ENCODE results near the gene SLBP. TPM values are rescaled to one million over a fixed set of nuclear protein-coding genes. Genes with fewer than 3 reads are reported as not detected.
A peak's percentile ranks its signal among the peaks of the same experiment; 100 is the strongest.

SLBP gene

DNA sequence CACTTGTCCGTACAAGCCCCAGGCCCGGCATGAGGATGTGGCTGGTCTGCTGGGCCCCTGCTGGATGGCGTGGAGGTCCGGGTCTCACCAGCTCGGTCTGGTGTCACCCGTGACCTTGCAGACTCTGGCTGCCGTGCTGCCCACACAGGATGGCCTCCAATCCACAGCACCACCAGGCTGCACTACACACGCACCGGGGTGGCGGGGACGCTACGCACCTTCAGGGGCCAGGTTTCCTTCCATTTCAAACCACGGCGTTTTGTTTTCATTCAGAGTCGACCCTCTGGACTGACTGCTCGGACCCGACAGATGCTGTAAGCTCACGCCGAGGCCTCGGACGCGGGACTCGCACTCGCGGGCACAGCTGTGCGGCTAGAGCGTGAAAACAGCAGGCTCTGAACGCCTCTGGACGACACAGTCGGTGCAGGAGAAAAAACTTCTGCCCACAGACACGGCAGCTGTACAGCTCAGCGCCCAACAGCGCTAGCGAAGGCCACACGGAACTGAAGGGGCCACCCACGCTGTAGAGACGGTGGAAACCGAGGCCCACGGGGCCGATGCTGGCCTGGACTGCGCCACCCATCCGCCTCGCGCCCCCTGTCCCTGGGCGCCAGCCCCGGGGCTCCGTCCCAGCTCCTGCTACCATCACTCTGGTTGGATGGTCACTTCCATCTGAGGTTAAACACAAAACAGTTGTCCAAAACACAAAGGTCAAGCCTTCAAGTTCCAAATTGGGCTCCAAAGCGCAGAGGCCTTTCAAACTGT lies 68.0 kb downstream of the SLBP start:
- peak overlapping the region; percentile 9 for H4K91ac ChIP-seq (ENCODE audit: low read length)
- H2AFZ ChIP-seq (ENCODE audit: low read depth, low read length): no peak overlapping the region
- H2AK5ac ChIP-seq (ENCODE audit: low read length, severe bottlenecking): peak overlapping the region; percentile 13
- DNase-seq: no peak
- no peak overlapping the region for H3K18ac ChIP-seq (ENCODE audit: low read depth in 1 of 2, low read length in 2 of 2)
- no peak overlapping the region for H4K8ac ChIP-seq (ENCODE audit: low read length)
- H3K4me1 ChIP-seq (ENCODE audit: control insufficient read depth, insufficient read depth, low read depth, low read length): peaks cover 17% of the 10 kb centered on the region
- H3K36me3 ChIP-seq (ENCODE audit: control insufficient read depth in 1 of 2, insufficient read depth in 2 of 2, low read depth in 1 of 2, low read length in 2 of 2): peaks cover 0 to 14% of the 10 kb centered on the region in 2 experiments
- no peak overlapping the region for H2BK12ac ChIP-seq (ENCODE audit: low read length in 2 of 2)
- WGBS: 92% methylated on average over 48 of the region's 48 CpGs
- H3K4me3 ChIP-seq (ENCODE audit: insufficient read depth in 1 of 2, low read depth in 1 of 2, low read length in 2 of 2): peak overlapping the region in 1 of 2 experiments; percentile 50
- H3K27me3 ChIP-seq (ENCODE audit: control insufficient read depth in 1 of 2, insufficient read depth in 1 of 2, low read length in 2 of 2): no peaks in the 10 kb centered on the region
- no peak overlapping the region for H3K4me2 ChIP-seq (ENCODE audit: low read length, poor library complexity, severe bottlenecking)
- no peaks in the 10 kb centered on the region for H3K9me3 ChIP-seq (ENCODE audit: control insufficient read depth, low read length)
- H3K14ac ChIP-seq (ENCODE audit: low read length in 2 of 2): no peak overlapping the region
- no peak overlapping the region for H3K4ac ChIP-seq (ENCODE audit: low read depth in 1 of 2, low read length in 2 of 2)
- no peak overlapping the region for H2BK15ac ChIP-seq (ENCODE audit: low read depth, poor library complexity, severe bottlenecking)
- H3K9ac ChIP-seq (ENCODE audit: low read length): peak overlapping the region; percentile 48
- H2BK120ac ChIP-seq (ENCODE audit: low read depth, low read length): no peak overlapping the region
- no peak overlapping the region for H3K27ac ChIP-seq (ENCODE audit: low read length, poor library complexity, severe bottlenecking)
- H2BK5ac ChIP-seq (ENCODE audit: low read depth, low read length, poor library complexity, severe bottlenecking): no peak overlapping the region
- H3K79me1 ChIP-seq (replicated peaks; ENCODE audit: low read length, poor library complexity, severe bottlenecking): peaks cover 3% of the 10 kb centered on the region
- no peak overlapping the region for H3K23ac ChIP-seq (ENCODE audit: low read length in 2 of 2)

Small RNAs within 50 kb of the gene (small RNA-seq; reads per million reads assigned to genes)
- gene RF00019 (ENCODE audit: low read depth): not detected
